HuH-7.5 (cell line): Measurements from ENCODE around the gene ZNF14.
"Not testable (repeated sequence)": the region's sequence is repeated elsewhere in the genome, so short reads cannot be mapped to it uniquely, and the experiment has no call there.

Experiments used
- DNase-seq: peaks from one replicate; pipeline ENCODE4 v3.0.0; 2011; ENCODE audit warnings: low spot score

The ZNF14 gene

GRCh38 chr19:19746286-19747213 lies 13.6 kb upstream of the ZNF14 start:
- DNase-seq = no peak

DNA sequence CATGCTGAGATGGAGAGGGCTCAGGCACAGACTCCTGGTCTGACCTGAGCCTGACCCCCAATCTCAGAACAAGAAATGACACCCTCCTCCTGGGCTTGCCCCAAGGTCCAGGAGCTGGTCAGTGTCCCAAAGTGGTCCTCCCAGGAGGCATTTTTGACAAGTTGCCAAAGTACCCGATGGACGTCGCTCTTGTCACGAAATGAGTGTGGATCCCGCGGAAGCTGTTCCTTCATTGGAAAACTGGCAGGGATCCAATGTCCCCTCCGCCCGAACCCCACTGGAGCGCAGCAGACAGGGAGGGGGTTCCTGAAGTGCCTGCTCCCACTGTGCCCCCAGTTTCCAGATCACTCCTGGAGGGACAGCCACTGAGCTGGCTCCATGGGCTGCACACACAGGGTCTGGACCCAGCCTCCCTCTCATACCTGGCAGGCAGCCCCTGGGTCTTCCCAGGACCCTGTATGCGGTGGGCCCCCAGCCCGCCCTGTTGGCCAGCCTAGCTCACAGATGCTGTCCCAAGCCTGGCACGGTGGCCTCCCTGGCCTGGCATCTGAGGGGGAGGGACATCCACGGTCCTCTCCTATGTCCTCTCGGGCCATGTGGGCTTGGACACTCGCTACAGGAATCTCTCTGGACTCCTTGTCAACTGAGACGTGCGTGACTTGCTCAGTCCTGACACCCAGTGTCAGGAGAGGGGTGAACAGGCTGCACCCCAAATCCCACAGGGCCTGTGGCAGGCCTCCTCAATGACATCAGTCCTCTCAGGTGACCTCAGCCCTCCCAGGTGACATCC lies 12.8 kb upstream of the ZNF14 start:
- no peak for DNase-seq

DNA sequence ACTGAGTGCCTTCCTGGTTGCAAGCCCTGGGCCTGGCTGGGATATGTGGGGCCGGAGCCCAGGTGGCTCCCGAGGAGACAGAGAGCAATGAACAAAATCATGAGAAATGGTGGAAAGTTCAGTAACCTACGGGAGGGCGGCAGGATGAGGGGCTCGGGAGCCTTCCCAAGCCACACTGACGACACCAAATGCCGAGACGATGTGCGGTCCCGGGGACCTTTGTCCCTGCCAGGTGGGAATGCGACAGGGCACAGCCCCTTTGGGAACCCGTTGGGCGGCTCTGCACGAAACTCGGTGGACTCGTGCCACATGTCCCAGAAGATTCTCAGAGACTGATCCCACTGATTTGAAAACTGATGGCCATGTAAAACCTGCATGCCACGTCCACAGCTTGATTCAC lies 11.7 kb upstream of the ZNF14 start:
- DNase-seq = no peak

DNA sequence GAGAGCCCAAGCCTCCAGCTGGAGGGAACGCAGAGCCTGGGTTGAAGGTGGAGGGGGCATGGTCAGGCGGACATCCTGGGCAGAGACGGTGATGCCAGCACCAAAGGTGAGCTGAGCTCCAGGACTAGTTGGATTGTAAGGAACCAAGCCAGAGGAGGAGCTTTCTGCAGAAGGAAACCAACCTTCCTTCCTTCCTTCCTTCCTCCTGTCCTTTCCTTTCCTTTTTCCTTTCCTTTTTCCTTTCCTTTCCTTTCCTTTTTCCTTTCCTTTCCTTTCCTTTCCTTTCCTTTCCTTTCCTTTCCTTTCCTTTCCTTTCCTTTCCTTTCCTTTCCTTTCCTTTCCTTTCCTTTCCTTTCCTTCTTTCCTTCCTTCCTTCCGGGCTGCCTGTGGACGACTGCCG lies 11.0 kb upstream of the ZNF14 start:
- DNase-seq = not testable (repeated sequence)

DNA sequence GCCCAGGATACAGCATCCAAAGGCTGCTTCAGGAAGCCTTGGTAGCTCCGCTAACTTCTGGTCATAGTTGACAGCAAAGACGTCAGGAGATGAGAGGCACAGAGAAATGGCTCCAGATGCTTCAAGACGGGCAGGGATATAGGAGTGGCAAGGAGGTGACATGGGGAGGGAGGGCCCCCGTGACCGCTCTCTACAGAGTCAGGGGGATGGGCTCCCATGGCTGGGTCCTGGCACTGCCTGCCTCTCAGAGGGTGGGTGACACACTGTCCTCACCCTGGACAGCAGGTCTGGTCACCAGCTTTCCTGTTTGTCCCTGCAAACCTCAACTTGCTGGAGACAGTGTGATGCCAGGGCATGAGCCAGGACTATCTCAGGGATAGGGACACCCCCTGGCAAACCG lies 10.3 kb upstream of the ZNF14 start:
- no peak for DNase-seq

GRCh38 chr19:19742773-19743172 lies 9.9 kb upstream of the ZNF14 start:
- DNase-seq = no peak

GRCh38 chr19:19741184-19741583 lies 8.3 kb upstream of the ZNF14 start:
- no peak for DNase-seq

GRCh38 chr19:19740755-19741154 lies 7.8 kb upstream of the ZNF14 start:
- DNase-seq = no peak

DNA sequence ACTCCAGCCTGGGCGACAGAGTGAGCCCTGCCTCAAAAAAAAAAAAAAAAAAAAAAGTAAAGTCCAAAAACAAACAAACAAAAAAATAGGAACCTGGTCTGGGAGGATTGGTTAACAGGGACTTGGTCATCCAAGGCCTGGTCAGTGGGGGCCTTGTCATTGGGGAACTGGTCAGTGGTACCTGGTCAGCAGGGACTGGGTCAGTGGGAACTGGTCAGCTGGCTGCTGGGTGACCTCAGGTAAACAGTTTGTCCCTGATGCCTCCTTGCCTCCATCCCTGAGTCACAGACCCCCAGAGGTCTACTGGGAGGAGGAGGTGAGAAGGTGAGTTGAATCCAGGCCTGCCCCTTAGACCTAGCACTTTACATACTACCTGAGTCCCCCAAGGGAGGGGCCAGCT lies 5.7 kb upstream of the ZNF14 start:
- DNase-seq = no peak

DNA sequence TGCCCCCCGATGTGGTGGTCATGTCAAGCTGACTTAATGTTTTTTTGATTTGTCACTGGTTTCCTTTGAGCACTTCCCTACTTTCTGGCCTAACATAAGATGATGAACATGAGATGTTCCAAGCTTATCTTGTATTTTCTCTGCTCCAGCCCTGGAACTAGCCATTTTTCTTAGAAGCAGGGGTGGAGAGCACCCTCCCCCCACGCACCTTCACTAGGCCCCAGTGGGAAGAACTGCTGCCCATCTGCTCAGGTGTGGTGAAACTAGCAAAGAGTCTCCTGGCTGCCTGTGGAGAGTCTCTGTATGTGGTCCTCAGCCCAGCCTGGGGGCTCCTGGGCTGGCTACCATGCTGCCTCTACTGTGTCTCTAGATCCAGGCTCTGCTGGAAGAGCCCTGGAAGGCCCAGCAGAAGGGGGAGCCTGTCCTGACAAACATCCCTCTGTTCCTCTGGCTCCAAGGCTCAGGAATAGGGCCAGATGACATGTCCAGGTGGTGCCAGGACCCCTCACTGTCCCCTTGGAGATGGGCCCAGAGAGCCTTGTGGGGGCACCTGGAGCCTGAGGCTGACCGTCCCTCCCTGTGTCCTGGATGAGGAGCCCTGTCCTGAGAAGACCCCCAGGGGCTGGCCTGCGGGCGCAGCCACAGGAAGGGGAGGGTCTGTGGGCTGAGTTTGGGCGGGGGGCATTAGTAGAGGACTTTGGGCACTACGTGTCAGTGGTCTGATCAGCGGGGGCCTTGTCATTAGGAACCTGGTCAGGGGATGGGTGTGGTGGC lies 4.8 kb upstream of the ZNF14 start:
- no peak for DNase-seq

DNA sequence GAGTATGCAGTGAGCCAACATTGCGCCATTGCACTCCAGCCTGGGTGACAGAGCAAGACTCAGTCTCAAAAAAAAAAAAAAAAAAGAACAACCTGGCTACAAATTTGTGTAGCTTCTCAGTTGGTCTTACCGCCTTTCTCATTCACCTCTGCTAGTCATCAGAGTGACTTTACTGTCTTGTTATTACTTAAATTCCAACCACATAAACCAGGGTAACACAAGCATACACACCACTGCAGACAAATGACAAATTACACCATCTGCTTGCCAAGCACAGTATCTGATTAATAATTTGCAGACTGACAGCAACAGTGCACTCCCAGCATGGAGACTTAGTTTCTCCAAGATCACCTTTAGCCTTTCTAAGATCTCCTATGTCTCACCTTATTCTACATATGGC lies 11.0 kb downstream of the ZNF14 start:
- no peak for DNase-seq

DNA sequence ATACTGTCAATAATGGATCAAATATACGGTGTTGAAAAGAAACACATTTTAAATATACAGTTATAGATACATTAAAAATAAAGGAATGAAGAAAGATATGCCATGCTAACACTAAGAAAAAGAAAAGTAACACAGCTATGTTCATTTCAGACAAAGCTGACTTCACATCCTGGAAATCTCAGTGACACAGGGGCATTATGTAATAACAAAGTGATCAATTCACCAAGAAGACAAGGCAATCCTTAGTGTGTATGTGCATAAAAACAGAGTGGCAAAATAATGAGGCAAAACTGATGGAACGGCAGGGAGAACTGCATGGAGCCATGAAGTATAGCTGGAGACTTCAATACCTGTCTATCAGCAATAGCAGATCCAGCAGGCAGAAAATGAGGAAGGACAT lies 13.1 kb downstream of the ZNF14 start:
- DNase-seq = no peak

DNA sequence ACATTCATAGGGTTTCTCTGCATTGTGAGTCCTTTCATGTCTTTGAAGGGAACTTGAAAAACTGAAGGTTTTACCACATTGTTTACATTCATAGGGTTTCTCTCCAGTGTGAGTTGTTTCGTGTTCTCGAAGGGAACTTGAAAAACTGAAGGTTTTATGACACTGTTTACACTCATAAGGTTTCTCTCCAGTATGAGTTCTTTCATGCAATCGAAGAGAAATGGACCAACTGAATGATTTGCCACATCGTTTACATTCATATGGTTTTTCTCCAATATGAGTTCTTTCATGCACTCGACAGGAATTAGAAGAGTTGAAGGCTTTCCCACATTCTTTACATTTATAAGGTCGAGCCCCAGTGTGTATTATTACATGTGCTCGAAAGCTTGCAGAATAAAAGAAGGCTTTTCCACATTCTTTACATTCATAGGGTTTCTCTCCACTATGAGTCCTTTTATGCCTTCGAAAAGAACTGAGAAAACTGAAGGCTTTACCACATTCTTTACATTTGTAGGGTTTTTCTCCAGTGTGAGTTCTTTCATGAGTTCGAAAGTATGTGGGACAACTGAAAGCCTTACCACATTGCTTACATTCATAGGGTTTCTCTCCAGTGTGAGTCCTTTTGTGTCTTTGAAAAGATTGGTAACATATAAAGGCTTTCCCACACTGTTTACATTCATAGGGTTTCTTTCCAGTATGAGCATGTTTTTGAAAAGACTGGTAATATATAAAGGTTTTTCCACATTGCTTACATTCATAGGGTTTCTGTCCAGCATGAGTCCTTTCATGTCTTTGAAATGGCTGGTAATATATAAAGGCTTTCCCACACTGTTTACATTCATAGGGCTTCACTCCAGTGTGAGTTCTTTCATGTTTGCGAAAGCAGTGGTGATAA lies 20.7 kb downstream of the ZNF14 start:
- no peak for DNase-seq

GRCh38 chr19:19711306-19711933 lies 21.5 kb downstream of the ZNF14 start:
- no peak for DNase-seq

- DNase-seq = no peak
These were observed 22.4 kb downstream of the ZNF14 start for GRCh38 chr19:19710506-19710905.

DNA sequence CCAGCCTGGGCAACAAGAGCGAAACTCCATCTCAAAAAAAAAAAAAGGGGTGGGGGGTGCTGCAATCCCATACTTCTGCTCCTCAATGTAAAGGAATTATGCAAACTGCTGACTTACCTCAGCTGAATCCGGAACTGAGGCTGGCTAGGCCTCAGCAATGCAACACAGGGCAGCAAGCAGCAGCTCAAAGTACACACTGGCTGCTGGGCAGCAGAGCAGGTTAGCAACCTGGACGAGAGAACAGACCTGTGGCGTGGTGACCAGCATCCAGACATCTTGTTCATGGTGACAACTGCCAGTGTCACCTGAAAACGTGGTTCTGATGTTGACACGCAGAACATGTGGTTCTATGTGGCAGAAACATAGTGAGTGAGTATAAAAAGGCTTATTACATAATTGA lies 28.1 kb downstream of the ZNF14 start:
- no peak for DNase-seq

- not testable (repeated sequence) for DNase-seq
These were observed 32.4 kb downstream of the ZNF14 start for GRCh38 chr19:19700493-19700892.

DNA sequence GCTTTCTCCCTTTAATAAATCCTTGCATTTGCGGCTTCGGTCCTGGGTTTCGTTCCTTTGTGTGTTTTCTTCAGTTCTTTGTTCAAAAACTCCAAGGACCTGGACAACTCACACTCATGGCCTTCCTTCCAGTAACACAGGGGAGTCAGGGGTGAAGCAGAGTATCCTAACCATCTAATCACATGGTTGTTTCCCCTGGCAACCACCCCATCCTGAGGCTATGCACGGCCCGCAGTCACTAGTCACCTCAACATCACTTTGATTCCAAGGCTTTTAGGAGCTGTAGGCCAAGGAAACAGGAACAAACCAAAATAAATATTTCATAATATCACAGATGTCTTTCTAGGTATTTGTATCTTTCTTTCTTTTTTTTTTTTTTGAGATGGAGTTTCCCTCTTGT lies 35.3 kb downstream of the ZNF14 start:
- no peak for DNase-seq

GRCh38 chr19:19696386-19696785 lies 36.5 kb downstream of the ZNF14 start:
- no peak for DNase-seq

- DNase-seq = no peak
These were observed 41.2 kb downstream of the ZNF14 start for GRCh38 chr19:19691683-19692082.

GRCh38 chr19:19689023-19689422 lies 43.9 kb downstream of the ZNF14 start:
- not testable (repeated sequence) for DNase-seq
